Mesenchymal stem cell (in vitro differentiated cells and primary cell): Measurements from ENCODE around the gene TMEM129. TPM values are rescaled to one million over a fixed set of nuclear protein-coding genes. Genes with fewer than 3 reads are reported as not detected.

Experiments used
- DNase-seq: peaks from one replicate; pipeline ENCODE4 v3.0.0-alpha.2; 2013
- H2AFZ ChIP-seq: one replicate; pipeline ENCODE4 v1.6.1; 2013; ENCODE audit warnings: low read depth, mild to moderate bottlenecking, control low read depth, inconsistent platforms, low read length, moderate library complexity
- H2AK5ac ChIP-seq: 2 replicates; pipeline ENCODE4 v1.6.1; 2013; ENCODE audit warnings: low read length, moderate library complexity, mild to moderate bottlenecking, inconsistent platforms; ENCODE audit not compliant: severe bottlenecking
- H2BK120ac ChIP-seq: one replicate; pipeline ENCODE4 v1.6.1; 2013; ENCODE audit warnings: low read depth, mild to moderate bottlenecking, inconsistent platforms, low read length, moderate library complexity
- H2BK12ac ChIP-seq, 2 experiments: one replicate each; pipeline ENCODE4 v1.6.1; 2013; ENCODE audit warnings: inconsistent platforms in 2 of 2, low read length in 2 of 2, mild to moderate bottlenecking in 2 of 2, moderate library complexity in 2 of 2, control low read depth in 1 of 2
- H2BK15ac ChIP-seq: one replicate; pipeline ENCODE4 v1.6.1; 2013; ENCODE audit warnings: mild to moderate bottlenecking, low read depth, inconsistent platforms; ENCODE audit not compliant: poor library complexity, severe bottlenecking
- H2BK5ac ChIP-seq: 2 replicates; pipeline ENCODE4 v1.6.1; 2013; ENCODE audit warnings: low read depth, mild to moderate bottlenecking, low read length, control low read depth, inconsistent platforms; ENCODE audit not compliant: poor library complexity, severe bottlenecking
- H3K14ac ChIP-seq, 2 experiments: one replicate each; pipeline ENCODE4 v1.6.1; 2013; ENCODE audit warnings: inconsistent platforms in 2 of 2, low read length in 2 of 2, control low read depth in 1 of 2, mild to moderate bottlenecking in 1 of 2, moderate library complexity in 1 of 2
- H3K18ac ChIP-seq, 2 experiments: one replicate each; pipeline ENCODE4 v1.6.1; 2013; ENCODE audit warnings: inconsistent platforms in 2 of 2, low read length in 2 of 2, control low read depth in 1 of 2, low read depth in 1 of 2, mild to moderate bottlenecking in 1 of 2
- H3K23ac ChIP-seq, 2 experiments: one replicate each; pipeline ENCODE4 v1.6.1; 2013; ENCODE audit warnings: inconsistent platforms in 2 of 2, low read length in 2 of 2, mild to moderate bottlenecking in 2 of 2, moderate library complexity in 2 of 2, control low read depth in 1 of 2
- H3K27ac ChIP-seq: 2 replicates; pipeline ENCODE4 v1.5.1; 2013; ENCODE audit warnings: mild to moderate bottlenecking, moderate library complexity, low read length, control low read depth, inconsistent platforms; ENCODE audit not compliant: poor library complexity, severe bottlenecking
- H3K27me3 ChIP-seq, 2 experiments: 2 replicates each; pipeline versions ENCODE4 v1.6.1 to v1.7.0; 2013; ENCODE audit warnings: low read length in 2 of 2, mild to moderate bottlenecking in 2 of 2, moderate library complexity in 2 of 2, control low read depth in 1 of 2, inconsistent platforms in 1 of 2; ENCODE audit not compliant: control insufficient read depth in 1 of 2, insufficient read depth in 1 of 2
- H3K36me3 ChIP-seq, 2 experiments: 2 replicates each; pipeline versions ENCODE4 v1.6.1 to v1.7.0; 2013; ENCODE audit warnings: low read length in 2 of 2, control low read depth in 1 of 2, inconsistent platforms in 1 of 2, low read depth in 1 of 2, mild to moderate bottlenecking in 1 of 2; ENCODE audit not compliant: insufficient read depth in 2 of 2, control insufficient read depth in 1 of 2
- H3K4ac ChIP-seq, 2 experiments: one replicate each; pipeline ENCODE4 v1.6.1; 2013; ENCODE audit warnings: inconsistent platforms in 2 of 2, low read length in 2 of 2, mild to moderate bottlenecking in 2 of 2, moderate library complexity in 2 of 2, control low read depth in 1 of 2, low read depth in 1 of 2
- H3K4me1 ChIP-seq: 2 replicates; pipeline ENCODE4 v1.6.1; 2013; ENCODE audit warnings: low read depth, low read length, control low read depth; ENCODE audit not compliant: control insufficient read depth, insufficient read depth
- H3K4me2 ChIP-seq: 2 replicates; pipeline ENCODE4 v1.6.1; 2013; ENCODE audit warnings: low read length, mild to moderate bottlenecking, inconsistent platforms; ENCODE audit not compliant: poor library complexity, severe bottlenecking
- H3K4me3 ChIP-seq, 2 experiments: 2 replicates each; pipeline versions ENCODE4 v1.5.1 to v1.7.0; 2013; ENCODE audit warnings: low read length in 2 of 2, mild to moderate bottlenecking in 2 of 2, control low read depth in 1 of 2, low read depth in 1 of 2; ENCODE audit not compliant: insufficient read depth in 1 of 2
- H3K79me1 ChIP-seq: replicated peaks from 2 replicates; pipeline ENCODE4 v1.6.1; 2013; ENCODE audit warnings: mild to moderate bottlenecking, control low read depth, low read length, inconsistent platforms; ENCODE audit not compliant: poor library complexity, severe bottlenecking
- H3K9ac ChIP-seq: 2 replicates; pipeline ENCODE4 v1.7.0; 2013; ENCODE audit warnings: mild to moderate bottlenecking, low read length, moderate library complexity
- H3K9me3 ChIP-seq: 2 replicates; pipeline ENCODE4 v1.7.0; 2013; ENCODE audit warnings: mild to moderate bottlenecking, low read length; ENCODE audit not compliant: control insufficient read depth
- H4K8ac ChIP-seq: one replicate; pipeline ENCODE4 v1.6.1; 2013; ENCODE audit warnings: inconsistent platforms, mild to moderate bottlenecking, low read length, moderate library complexity
- H4K91ac ChIP-seq: one replicate; pipeline ENCODE4 v1.6.1; 2013; ENCODE audit warnings: mild to moderate bottlenecking, low read length, inconsistent platforms
- WGBS: methylation state at CpG from one replicate; pipeline ENCODE4 v1.1.7; 2013; ENCODE audit warnings: mixed read lengths; 5-methylcytosine and 5-hydroxymethylcytosine counted together
- polyA plus RNA-seq, 2 experiments: library from polyadenylated mRNA; stranded (reverse); fragments of 200-250 nt; gene quantifications; one replicate each; pipeline ENCODE4 v1.2.3, GENCODE V29; 2013

The TMEM129 gene, protein sequence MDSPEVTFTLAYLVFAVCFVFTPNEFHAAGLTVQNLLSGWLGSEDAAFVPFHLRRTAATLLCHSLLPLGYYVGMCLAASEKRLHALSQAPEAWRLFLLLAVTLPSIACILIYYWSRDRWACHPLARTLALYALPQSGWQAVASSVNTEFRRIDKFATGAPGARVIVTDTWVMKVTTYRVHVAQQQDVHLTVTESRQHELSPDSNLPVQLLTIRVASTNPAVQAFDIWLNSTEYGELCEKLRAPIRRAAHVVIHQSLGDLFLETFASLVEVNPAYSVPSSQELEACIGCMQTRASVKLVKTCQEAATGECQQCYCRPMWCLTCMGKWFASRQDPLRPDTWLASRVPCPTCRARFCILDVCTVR
- polyA plus RNA-seq (2013, experiment 1 of 2): 22.0 TPM
- 22.8 TPM for polyA plus RNA-seq (2013, experiment 2 of 2)

DNA sequence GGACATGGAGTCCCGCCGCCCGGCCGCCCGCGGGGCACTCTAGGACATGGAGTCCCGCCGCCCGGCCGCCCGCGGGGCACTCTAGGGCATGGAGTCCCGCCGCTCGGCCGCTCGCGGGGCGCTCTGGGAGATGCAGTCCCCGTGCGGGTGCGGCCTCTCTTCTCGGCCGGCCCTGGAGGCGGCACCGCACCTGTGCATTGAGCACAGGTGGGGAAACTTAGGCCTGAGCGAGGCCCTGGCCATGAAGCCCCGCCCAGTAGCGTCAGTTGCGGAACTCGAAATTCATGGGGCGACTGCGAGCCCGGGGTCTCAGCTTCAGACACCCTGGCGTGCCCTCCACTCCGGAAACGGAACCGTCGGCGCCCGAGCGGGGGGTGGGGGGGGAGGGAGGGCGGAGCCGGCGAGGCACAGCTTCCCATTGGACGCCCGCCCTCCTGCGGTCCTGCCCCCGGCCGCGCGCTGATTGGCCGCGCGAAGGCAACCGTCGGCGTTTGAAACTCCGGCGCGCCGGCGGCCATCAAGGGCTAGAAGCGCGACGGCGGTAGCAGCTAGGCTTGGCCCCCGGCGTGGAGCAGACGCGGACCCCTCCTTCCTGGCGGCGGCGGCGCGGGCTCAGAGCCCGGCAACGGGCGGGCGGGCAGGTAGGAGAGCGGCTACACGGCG lies at the start of gene TMEM129, which contains the start of gene TACC3:
TSS of gene TMEM129 (minus strand) at position 321 of the 663 bp plus-strand sequence. CDS start 486 bp downstream, outside the sequence.
TSS of gene TACC3 (plus strand) at position 519 of the 663 bp plus-strand sequence. CDS start 1,901 bp downstream, outside the sequence.
- Histone ChIP-seq H3K9ac (peak within 1 kb of the TSS; percentile 93), H3K9me3 (no peaks in the 10 kb centered on the region), H3K4me3 (peak within 1 kb of the TSS; percentile 76 to 93), H3K27ac (peak within 1 kb of the TSS; percentile 81), H2AFZ (peak within 1 kb of the TSS; percentile 55), H2AK5ac (no peak within 1 kb of the TSS), H4K8ac (peak within 1 kb of the TSS; percentile 100), H2BK120ac (no peak within 1 kb of the TSS), H2BK12ac (peak within 1 kb of the TSS in 1 of 2 experiments; percentile 55), H2BK15ac (peak within 1 kb of the TSS; percentile 60), H3K27me3 (no peaks in the 10 kb centered on the region), H3K79me1 (peaks cover 27% of the 10 kb centered on the region), H2BK5ac (peak within 1 kb of the TSS; percentile 69), H3K4me2 (peak within 1 kb of the TSS; percentile 81), H3K14ac (peak within 1 kb of the TSS in 1 of 2 experiments; percentile 86), H3K36me3 (peaks cover 36 to 44% of the 10 kb centered on the region in 2 experiments), H3K23ac (peak within 1 kb of the TSS in 1 of 2 experiments; percentile 80), H3K4me1 (peaks cover 47% of the 10 kb centered on the region), H3K4ac (peak within 1 kb of the TSS; percentile 71 to 93), H3K18ac (peak within 1 kb of the TSS; percentile 78 to 95), H4K91ac (peak within 1 kb of the TSS; percentile 89)
- WGBS: 0% methylated on average over 53 of the region's 83 CpGs
- peak; percentile 91 for DNase-seq

DNA sequence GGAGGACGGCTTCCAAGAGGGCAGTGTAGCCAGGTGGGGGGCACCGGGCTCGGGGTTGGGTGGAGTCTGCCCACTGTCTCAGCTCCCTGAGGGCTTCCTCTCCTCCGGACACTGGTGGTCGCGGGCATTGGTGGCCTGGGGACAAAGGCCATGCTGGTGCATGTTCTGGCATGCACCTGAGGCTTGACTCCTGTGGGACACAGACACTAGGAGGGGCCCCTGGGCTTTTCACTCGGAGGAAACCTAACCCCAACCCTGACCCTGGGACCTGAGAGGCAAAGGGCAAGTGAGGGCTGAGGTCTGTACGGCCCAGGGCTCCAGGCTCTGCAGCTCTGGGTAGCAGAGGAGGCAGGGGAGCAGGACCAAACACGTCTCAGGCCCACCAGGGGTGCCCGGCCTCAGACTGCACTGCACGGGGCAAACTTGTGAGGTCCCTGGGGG lies 49.7 kb upstream of the TMEM129 start:
- Histone ChIP-seq H3K4me2 (no peak overlapping the region), H3K4ac (no peak overlapping the region), H3K18ac (no peak overlapping the region), H3K14ac (no peak overlapping the region), H3K27me3 (peaks cover 3 to 60% of the 10 kb centered on the region in 2 experiments), H2BK5ac (no peak overlapping the region), H3K23ac (no peak overlapping the region), H2BK120ac (no peak overlapping the region), H3K27ac (no peak overlapping the region), H2BK12ac (no peak overlapping the region), H3K4me1 (peaks cover 47% of the 10 kb centered on the region), H3K9ac (no peak overlapping the region), H3K36me3 (no peaks in the 10 kb centered on the region), H2BK15ac (no peak overlapping the region), H2AFZ (no peak overlapping the region), H4K8ac (no peak overlapping the region), H2AK5ac (no peak overlapping the region), H3K9me3 (no peaks in the 10 kb centered on the region), H3K79me1 (no peaks in the 10 kb centered on the region), H4K91ac (no peak overlapping the region), H3K4me3 (no peak overlapping the region)
- 79% methylated on average over 11 of the region's 11 CpGs for WGBS
- DNase-seq: no peak

DNA sequence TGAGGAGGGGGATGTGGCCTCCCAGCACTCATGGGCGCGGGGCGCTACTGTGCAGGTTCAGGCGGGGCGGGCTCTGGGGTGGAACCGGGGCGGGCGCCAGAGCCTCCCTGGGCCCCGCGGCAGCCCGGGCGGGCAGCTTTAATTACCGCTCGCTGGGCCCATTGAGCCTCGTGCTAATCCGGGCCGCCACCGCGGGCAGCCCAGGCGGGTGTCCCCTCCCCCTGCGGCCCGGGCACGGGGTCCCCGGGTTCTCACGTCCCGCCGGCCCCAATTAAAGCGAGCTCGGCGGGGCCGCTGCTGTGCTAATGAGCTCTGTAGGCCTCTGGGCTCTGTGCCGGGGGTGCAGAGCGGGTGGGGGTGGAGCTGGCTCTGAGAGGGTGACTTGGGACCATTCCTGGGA lies 49.1 kb upstream of the TMEM129 start:
- 64% methylated on average over 24 of the region's 33 CpGs for WGBS
- H4K91ac ChIP-seq: no peak overlapping the region
- H3K18ac ChIP-seq: no peak overlapping the region
- no peak overlapping the region for H3K9ac ChIP-seq
- H3K14ac ChIP-seq: no peak overlapping the region
- no peak overlapping the region for H2BK5ac ChIP-seq
- H3K4me3 ChIP-seq: no peak overlapping the region
- H2BK12ac ChIP-seq: no peak overlapping the region
- no peak overlapping the region for H3K4me2 ChIP-seq
- no peak for DNase-seq
- no peak overlapping the region for H2AK5ac ChIP-seq
- H3K36me3 ChIP-seq: no peaks in the 10 kb centered on the region
- H3K4ac ChIP-seq: no peak overlapping the region
- no peak overlapping the region for H2BK15ac ChIP-seq
- H3K23ac ChIP-seq: no peak overlapping the region
- no peaks in the 10 kb centered on the region for H3K9me3 ChIP-seq
- no peak overlapping the region for H2AFZ ChIP-seq
- H2BK120ac ChIP-seq: no peak overlapping the region
- H3K27me3 ChIP-seq: peaks cover 3 to 66% of the 10 kb centered on the region in 2 experiments
- H4K8ac ChIP-seq: no peak overlapping the region
- H3K79me1 ChIP-seq: no peaks in the 10 kb centered on the region
- peaks cover 45% of the 10 kb centered on the region for H3K4me1 ChIP-seq
- H3K27ac ChIP-seq: no peak overlapping the region

DNA sequence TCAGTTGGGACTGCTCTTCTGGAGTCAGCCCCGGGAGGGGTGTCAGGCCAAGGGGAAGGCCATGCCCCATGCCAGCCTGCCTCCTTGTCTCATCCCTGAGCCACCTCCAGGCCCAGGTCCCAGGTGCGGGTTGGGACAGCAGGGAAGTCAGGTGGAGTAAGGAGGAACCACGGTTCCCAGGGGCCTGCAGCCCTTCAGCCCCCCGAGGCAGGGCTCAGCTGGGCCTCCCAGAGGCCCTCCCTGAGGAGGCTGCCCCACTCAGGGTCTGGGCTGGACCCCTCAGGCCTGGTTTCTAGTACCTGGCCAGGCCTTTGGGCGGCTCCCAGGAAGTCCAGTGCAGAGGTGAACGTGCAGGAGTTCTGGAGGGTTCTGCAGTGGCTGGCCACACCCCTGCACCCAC lies 48.6 kb upstream of the TMEM129 start:
- no peak overlapping the region for H2BK120ac ChIP-seq

More for the DNA sequence above, 48.6 kb upstream of the TMEM129 start:
- H3K36me3 ChIP-seq: no peaks in the 10 kb centered on the region
- H3K9me3 ChIP-seq: no peaks in the 10 kb centered on the region
- DNase-seq: no peak
- H2AFZ ChIP-seq: no peak overlapping the region
- H2AK5ac ChIP-seq: no peak overlapping the region
- WGBS: 81% methylated on average over 6 of the region's 6 CpGs
- peaks cover 45% of the 10 kb centered on the region for H3K4me1 ChIP-seq
- H3K9ac ChIP-seq: no peak overlapping the region
- no peak overlapping the region for H2BK5ac ChIP-seq
- H3K4ac ChIP-seq: no peak overlapping the region
- no peak overlapping the region for H3K14ac ChIP-seq
- H3K23ac ChIP-seq: no peak overlapping the region
- H3K79me1 ChIP-seq: no peaks in the 10 kb centered on the region
- H4K91ac ChIP-seq: no peak overlapping the region
- no peak overlapping the region for H2BK12ac ChIP-seq
- peaks cover 3 to 67% of the 10 kb centered on the region in 2 experiments for H3K27me3 ChIP-seq
- H3K4me2 ChIP-seq: no peak overlapping the region
- H2BK15ac ChIP-seq: no peak overlapping the region
- H3K4me3 ChIP-seq: no peak overlapping the region
- no peak overlapping the region for H4K8ac ChIP-seq
- no peak overlapping the region for H3K27ac ChIP-seq
- no peak overlapping the region for H3K18ac ChIP-seq
